HG02763 (cell line): ENCODE results near the gene ATP5F1D.
"Not testable (repeated sequence)": the region's sequence is repeated elsewhere in the genome, so short reads cannot be mapped to it uniquely, and the experiment has no call there.

Experiments used
- ATAC-seq: cut with Tn5 transposase; IDR thresholded peaks from one replicate; pipeline ENCODE4 v1.9.1; 2021; ENCODE audit warnings: mild to moderate bottlenecking, moderate library complexity; ENCODE audit not compliant: unreplicated experiment

The ATP5F1D gene

GRCh38 chr19:1241417-1242095 is at the start of gene ATP5F1D:
Gene ATP5F1D (plus strand): TSS chr19:1241751. CDS start chr19:1241851, 100 bp downstream.
- ATAC-seq = peak; percentile 57

- no peak for ATAC-seq
These were observed 42.0 kb upstream of the ATP5F1D start for GRCh38 chr19:1199531-1199930.

- not testable (repeated sequence) for ATAC-seq
These were observed 40.9 kb upstream of the ATP5F1D start for GRCh38 chr19:1200614-1201013.

- ATAC-seq = peak; percentile 86
These were observed 36.1 kb upstream of the ATP5F1D start, which contains the start of gene STK11 for GRCh38 chr19:1205114-1206099. Gene STK11 (plus strand): TSS chr19:1205778. CDS start chr19:1206914, 1,136 bp downstream.

GRCh38 chr19:1206150-1206863 is 35.2 kb upstream of the ATP5F1D start:
- peak; percentile 6 for ATAC-seq

GRCh38 chr19:1206864-1207450 is 34.6 kb upstream of the ATP5F1D start:
- no peak for ATAC-seq

GRCh38 chr19:1208830-1209229 is 32.7 kb upstream of the ATP5F1D start:
- not testable (repeated sequence) for ATAC-seq

GRCh38 chr19:1210227-1210538 is 31.4 kb upstream of the ATP5F1D start:
- ATAC-seq = no peak

- no peak for ATAC-seq
These were observed 29.9 kb upstream of the ATP5F1D start for GRCh38 chr19:1211494-1212234.

- no peak for ATAC-seq
These were observed 27.9 kb upstream of the ATP5F1D start for GRCh38 chr19:1213391-1214286.

GRCh38 chr19:1214299-1214861 is 27.2 kb upstream of the ATP5F1D start:
- no peak for ATAC-seq

GRCh38 chr19:1214862-1215731 is 26.5 kb upstream of the ATP5F1D start:
- ATAC-seq = no peak

- no peak for ATAC-seq
These were observed 24.8 kb upstream of the ATP5F1D start for GRCh38 chr19:1216756-1217155.

- ATAC-seq = no peak
These were observed 24.2 kb upstream of the ATP5F1D start for GRCh38 chr19:1217366-1217765.

- no peak for ATAC-seq
These were observed 22.6 kb upstream of the ATP5F1D start for GRCh38 chr19:1218751-1219567.

GRCh38 chr19:1219786-1220476 is 21.6 kb upstream of the ATP5F1D start:
- ATAC-seq = no peak
